Chondrocyte (in vitro differentiated cells): ENCODE results near the gene FASN. TPM values are rescaled to one million over a fixed set of nuclear protein-coding genes. Genes with fewer than 3 reads are reported as not detected.

Source experiments
- DNase-seq: peaks from one replicate; pipeline ENCODE4 v3.0.0; 2021; ENCODE audit warnings: mixed read lengths, low spot score
- H3K27ac Mint-ChIP-seq: one replicate; pipeline ENCODE4 v1.8.0; 2021; ENCODE audit warnings: mild to moderate bottlenecking, moderate library complexity, mixed read lengths; ENCODE audit not compliant: unreplicated experiment
- H3K27me3 Mint-ChIP-seq: 2 replicates; pipeline ENCODE4 v1.8.0; 2021; ENCODE audit warnings: low read depth, mixed read lengths
- H3K36me3 Mint-ChIP-seq: 2 replicates; pipeline ENCODE4 v1.8.0; 2021; ENCODE audit warnings: low read depth, mixed read lengths
- H3K4me1 Mint-ChIP-seq: 2 replicates; pipeline ENCODE4 v1.8.0; 2021; ENCODE audit warnings: low read depth, mild to moderate bottlenecking, mixed read lengths
- H3K4me3 Mint-ChIP-seq: one replicate; pipeline ENCODE4 v1.8.0; 2021; ENCODE audit warnings: mild to moderate bottlenecking, moderate library complexity, mixed read lengths; ENCODE audit not compliant: unreplicated experiment
- H3K9me3 Mint-ChIP-seq: 2 replicates; pipeline ENCODE4 v1.8.0; 2021; ENCODE audit warnings: low read depth, mixed read lengths
- total RNA-seq: library from RNA; stranded (reverse); gene quantifications from 3 replicates; pipeline ENCODE4 v1.2.1, GENCODE V29; 2021
- TF ChIP-seq, protein P1 (sequence below): fragments of 200-600 bp; sonication (generic); IDR thresholded peaks from 2 replicates; pipeline ENCODE4 v1.5.0; 2021; ENCODE audit warnings: antibody characterized with exemption, mild to moderate bottlenecking, moderate library complexity

FASN gene
- total RNA-seq, 1 donor from 2014 or later: 141 TPM

DNA sequence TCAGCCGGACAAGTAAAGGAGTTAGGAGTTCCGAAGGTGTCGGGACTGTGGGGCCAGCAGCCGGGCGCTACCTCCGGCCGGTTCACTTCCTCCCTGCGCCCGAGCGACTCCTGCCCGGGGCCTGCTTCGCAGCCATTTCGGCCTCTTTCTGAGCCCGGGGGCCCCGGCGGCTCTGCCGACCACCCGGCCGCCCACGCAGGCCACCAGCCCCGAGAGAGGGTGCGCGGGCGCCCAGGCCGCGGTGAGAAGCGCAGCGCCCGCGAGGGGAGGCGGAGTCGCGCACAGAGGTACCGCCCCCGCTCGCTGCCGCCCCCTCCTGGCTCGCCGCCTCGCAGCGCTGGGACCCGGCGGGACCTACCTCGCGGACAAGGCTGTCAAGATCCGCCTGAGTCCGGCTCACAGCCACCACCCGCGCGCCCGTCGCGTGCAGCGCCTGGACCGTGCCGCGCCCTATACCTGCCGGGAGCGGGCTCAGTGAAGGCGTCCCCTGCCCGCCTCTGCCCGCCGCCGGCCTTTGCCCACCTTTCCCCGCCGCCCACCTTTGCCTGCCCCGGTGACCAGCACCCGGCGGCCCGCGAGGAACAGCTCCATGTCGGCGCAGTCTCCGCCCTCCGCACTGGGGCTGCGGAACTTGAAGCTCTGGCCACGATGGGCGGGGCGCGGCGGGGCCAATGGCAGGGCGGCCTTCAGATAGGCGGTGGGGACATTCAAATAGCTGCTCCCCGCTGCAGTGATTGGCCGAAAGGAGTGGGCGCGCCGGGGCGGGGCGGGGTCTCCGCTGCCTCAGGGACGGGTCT is 60.7 kb downstream of the FASN start, which contains the start of gene DCXR:
TSS of gene DCXR (minus strand) at position 606 of the 797 bp plus-strand sequence. CDS start at position 591, 15 bp downstream.
- peaks cover 13% of the 10 kb centered on the region for H3K4me1 Mint-ChIP-seq
- H3K4me3 Mint-ChIP-seq: peak within 1 kb of the TSS; percentile 70

DNA sequence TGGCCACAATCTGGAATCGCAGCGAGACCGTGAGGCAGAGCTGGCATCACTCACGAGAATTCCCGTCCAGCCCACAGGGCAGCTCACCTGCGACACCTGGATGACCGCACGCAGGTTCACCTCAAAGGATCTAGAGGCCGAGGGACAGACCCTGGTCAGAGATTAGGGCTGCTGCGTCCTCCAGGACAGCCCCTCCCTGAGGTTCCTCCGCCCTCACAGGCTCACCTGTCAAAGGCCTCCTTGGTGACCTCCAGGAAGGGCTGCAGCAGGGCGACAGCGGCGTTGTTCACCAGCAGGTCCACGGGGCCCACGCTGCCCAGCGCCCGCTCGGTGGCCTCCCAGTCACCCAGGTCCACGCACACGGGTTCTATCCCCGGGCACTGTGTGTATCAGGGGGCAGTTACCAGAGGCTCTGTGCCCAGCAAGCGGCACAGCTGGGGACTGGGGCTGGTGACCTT is 61.4 kb downstream of the FASN start:
- no peak for DNase-seq
- Mint-ChIP-seq H3K9me3 (no peaks in the 10 kb centered on the region), H3K4me1 (peaks cover 14% of the 10 kb centered on the region), H3K27ac (no peak overlapping the region), H3K27me3 (no peaks in the 10 kb centered on the region), H3K4me3 (peak overlapping the region; percentile 70), H3K36me3 (no peaks in the 10 kb centered on the region)
- TF ChIP-seq, protein P1, sequence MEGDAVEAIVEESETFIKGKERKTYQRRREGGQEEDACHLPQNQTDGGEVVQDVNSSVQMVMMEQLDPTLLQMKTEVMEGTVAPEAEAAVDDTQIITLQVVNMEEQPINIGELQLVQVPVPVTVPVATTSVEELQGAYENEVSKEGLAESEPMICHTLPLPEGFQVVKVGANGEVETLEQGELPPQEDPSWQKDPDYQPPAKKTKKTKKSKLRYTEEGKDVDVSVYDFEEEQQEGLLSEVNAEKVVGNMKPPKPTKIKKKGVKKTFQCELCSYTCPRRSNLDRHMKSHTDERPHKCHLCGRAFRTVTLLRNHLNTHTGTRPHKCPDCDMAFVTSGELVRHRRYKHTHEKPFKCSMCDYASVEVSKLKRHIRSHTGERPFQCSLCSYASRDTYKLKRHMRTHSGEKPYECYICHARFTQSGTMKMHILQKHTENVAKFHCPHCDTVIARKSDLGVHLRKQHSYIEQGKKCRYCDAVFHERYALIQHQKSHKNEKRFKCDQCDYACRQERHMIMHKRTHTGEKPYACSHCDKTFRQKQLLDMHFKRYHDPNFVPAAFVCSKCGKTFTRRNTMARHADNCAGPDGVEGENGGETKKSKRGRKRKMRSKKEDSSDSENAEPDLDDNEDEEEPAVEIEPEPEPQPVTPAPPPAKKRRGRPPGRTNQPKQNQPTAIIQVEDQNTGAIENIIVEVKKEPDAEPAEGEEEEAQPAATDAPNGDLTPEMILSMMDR: no peak

More for the DNA sequence above, 60.7 kb downstream of the FASN start, which contains the start of gene DCXR:
- H3K9me3 Mint-ChIP-seq: no peaks in the 10 kb centered on the region
- peak within 1 kb of the TSS; percentile 96 for H3K27ac Mint-ChIP-seq
- H3K27me3 Mint-ChIP-seq: no peaks in the 10 kb centered on the region
- TF ChIP-seq, protein P1: peak; percentile 93
- no peak for DNase-seq
- no peaks in the 10 kb centered on the region for H3K36me3 Mint-ChIP-seq

GRCh38 chr17:82035956-82036633 is 61.9 kb downstream of the FASN start:
- peak overlapping the region; percentile 70 for H3K4me3 Mint-ChIP-seq
- H3K36me3 Mint-ChIP-seq: no peaks in the 10 kb centered on the region
- H3K9me3 Mint-ChIP-seq: no peaks in the 10 kb centered on the region
- H3K27ac Mint-ChIP-seq: no peak overlapping the region
- H3K27me3 Mint-ChIP-seq: no peaks in the 10 kb centered on the region
- TF ChIP-seq, protein P1: no peak
- no peak for DNase-seq
- peaks cover 14% of the 10 kb centered on the region for H3K4me1 Mint-ChIP-seq

- Mint-ChIP-seq H3K36me3 (no peaks in the 10 kb centered on the region), H3K27me3 (no peaks in the 10 kb centered on the region), H3K4me1 (peaks cover 16% of the 10 kb centered on the region), H3K27ac (no peak overlapping the region), H3K4me3 (no peak overlapping the region), H3K9me3 (no peaks in the 10 kb centered on the region)
- DNase-seq: no peak
- TF ChIP-seq, protein P1: no peak
These were observed 62.5 kb downstream of the FASN start for GRCh38 chr17:82035488-82035887.

DNA sequence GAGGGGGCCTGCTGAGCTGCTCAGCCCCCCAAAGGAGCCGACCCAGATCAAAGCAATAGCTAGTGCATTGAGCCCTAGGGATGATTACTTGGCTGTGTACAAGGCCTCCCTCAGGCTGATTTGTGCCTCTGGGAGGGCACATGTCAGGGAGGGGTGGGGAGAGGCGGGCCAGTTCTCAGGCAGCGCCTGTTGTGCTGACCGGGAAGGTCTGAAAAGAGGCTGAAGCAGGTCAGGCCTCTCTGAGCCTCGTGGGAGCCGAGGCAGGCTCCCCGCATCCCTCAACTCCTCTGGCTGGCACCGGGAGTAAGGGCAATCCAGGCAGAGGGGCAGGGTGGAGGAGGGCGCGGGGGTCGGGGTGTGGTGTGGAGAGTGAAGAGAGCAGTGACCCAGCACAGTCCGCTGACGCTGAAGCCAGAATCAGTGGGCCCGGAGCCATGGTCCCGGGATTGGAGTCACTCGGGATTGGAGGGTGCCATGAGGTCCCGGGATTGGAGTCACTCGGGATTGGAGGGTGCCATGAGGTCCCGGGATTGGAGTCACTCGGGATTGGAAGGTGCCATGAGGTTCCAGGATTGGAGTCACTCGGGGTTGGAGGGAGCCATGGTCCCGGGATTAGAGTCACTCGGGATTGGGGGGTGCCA is 63.5 kb downstream of the FASN start:
- no peak overlapping the region for H3K27ac Mint-ChIP-seq
- no peaks in the 10 kb centered on the region for H3K9me3 Mint-ChIP-seq
- H3K36me3 Mint-ChIP-seq: no peaks in the 10 kb centered on the region
- H3K4me3 Mint-ChIP-seq: no peak overlapping the region
- H3K27me3 Mint-ChIP-seq: no peaks in the 10 kb centered on the region
- TF ChIP-seq, protein P1: no peak
- peaks cover 19% of the 10 kb centered on the region for H3K4me1 Mint-ChIP-seq
- DNase-seq: no peak
